ENCODE measurements around the gene NEK5.
"Not testable (repeated sequence)": the region's sequence is repeated elsewhere in the genome, so short reads cannot be mapped to it uniquely, and the experiment has no call there.

Gene NEK5

DNA sequence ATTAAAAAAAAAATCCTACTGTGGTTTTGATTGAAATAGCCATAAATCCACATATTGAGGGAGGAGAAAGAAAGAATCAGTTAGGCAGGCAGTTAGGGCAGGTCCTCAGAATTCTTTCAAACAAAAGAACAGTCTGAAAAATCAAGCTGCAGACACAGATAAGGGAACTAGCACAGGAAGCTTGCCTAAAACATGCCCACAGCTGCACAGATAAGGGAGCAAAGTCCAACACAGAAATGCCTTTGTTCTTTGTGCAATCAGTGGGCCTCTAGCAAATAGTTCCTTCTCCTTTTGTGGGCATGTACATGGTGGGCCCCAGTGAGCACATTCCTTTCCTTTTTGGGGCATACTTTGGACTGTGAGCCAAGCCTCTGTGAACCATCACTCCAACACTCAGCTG lies 61.6 kb downstream of the NEK5 start:
- no peak for TF ChIP-seq ZNF274 (IDR thresholded peaks at IDR 0.05; ENCODE audit: low read depth, low read length)
- H3K4me3 ChIP-seq (ENCODE audit: low read length): no peak overlapping the region

DNA sequence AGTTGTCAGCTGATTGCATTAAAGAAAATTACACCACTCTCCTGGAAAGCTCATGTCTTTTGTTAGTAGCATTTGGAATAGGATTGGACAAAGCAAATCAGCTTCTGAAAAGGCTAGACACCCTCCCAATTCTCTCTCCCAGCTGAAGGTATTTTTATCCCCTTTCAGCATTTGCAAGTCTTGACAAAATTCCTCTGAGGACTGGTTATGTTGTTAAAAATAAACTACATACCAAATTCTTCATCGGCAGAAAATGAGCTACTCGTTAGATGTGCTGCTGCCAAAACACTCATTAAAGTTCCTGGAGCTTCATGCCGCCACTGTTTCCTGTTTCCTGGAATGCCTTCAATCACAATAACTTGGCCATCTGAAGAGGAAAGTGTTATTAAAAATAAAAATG lies 67.3 kb downstream of the NEK5 start:
- TF ChIP-seq ZNF274 (IDR thresholded peaks at IDR 0.05; ENCODE audit: low read depth, low read length): no peak
- H3K4me3 ChIP-seq (ENCODE audit: low read length): no peak overlapping the region

DNA sequence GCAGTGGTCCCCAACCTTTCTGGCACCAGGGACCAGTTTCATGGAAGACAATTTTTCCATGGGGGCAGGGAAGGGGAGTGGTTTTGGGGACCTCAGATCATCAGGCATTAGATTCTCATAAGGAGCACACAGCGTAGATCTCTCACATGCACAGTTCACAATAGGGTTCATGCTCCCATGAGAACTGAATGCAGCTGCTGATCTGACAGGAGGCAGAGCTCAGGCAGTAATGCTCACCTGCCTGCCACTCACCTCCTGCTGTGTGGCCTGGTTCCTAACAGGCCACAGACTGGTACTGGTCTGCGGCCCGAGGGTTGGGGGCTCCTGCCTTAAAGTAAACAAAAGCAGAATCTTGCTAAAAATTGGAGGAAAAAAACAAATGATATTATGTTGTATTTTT lies 67.8 kb downstream of the NEK5 start:
- H3K4me3 ChIP-seq (ENCODE audit: low read length): not testable (repeated sequence)

DNA sequence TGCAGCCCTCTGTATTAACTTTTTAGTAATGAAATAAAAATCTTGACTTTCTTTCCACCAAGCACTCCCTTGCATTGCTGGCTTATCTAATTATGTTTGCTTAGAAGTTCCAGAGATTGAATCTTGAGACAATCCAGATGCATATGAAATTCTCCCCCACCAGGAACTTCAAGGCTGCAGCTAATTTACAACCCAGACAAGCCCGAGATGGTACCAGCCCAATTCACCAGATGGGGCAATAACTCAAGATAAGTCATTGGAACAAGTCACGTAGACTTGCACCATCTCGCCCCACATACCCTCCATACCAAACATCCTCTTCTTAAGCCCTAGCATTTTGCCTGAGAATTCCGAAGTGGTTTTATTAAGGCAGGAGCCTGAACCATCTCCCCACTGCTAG lies 75.4 kb downstream of the NEK5 start:
- TF ChIP-seq ZNF274 (IDR thresholded peaks at IDR 0.05; ENCODE audit: low read depth, low read length): no peak

DNA sequence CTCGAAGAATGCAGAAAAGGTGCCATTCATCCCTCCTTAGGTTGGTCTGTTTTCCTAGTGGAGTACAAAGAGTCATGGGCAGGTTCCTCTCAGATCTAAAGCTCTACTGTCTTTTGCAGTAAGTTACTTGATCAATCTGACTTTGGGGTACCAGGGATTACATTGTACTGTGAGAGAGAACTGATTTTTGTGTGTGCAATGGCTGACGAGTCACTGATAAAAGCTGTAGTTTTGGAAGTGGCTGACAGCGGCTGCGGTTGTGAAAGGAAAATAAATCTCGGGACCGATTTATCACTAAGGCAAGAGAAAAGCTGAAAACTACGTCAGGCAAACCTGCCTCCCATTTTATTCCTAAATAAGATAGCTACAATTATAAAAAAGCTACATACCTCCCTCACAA lies 77.5 kb downstream of the NEK5 start:
- TF ChIP-seq ZNF274 (IDR thresholded peaks at IDR 0.05; ENCODE audit: low read depth, low read length): no peak
- no peak overlapping the region for H3K4me3 ChIP-seq (ENCODE audit: low read length)

More for the DNA sequence above, 75.4 kb downstream of the NEK5 start:
- H3K4me3 ChIP-seq (ENCODE audit: low read length): no peak overlapping the region

DNA sequence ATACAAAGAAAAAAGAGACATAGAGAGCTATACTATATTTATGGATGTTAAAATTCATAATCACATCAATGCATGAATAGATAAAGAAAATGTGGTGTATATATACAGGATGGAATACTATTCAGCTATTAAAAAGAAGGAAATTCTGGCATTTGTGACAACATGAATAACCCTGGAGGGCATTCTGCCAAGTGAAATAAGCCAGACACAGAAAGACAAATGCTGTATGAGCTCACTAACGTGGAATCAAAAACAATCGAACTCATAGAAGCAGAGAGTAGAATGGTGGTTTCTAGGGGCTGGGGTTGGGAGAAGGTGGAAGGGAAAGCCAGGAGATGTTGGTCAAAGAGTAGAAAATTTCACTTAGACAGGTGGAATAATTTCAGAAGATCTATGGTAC lies 80.4 kb downstream of the NEK5 start:
- TF ChIP-seq ZNF274 (IDR thresholded peaks at IDR 0.05; ENCODE audit: low read depth, low read length): no peak
- H3K4me3 ChIP-seq (ENCODE audit: low read length): no peak overlapping the region

DNA sequence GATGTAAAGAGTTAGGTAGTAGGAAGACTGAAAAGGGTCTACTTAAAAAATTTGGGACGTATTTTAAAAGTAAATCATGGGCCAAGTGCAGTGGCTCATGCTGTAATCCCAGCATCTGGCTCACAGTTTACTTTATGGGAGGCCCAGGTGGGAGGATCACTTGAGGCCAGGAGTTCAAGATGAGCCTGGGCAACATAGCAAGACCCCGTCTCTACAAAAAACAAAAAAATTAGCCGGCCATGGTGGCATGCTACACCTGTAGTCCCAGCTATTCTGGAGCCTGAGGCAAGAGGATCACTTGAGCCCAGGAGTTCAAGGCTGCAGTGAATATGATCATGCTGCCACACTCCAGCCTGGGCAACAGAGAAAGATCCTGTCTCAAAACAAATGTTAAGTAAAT lies 81.4 kb downstream of the NEK5 start:
- no peak for TF ChIP-seq ZNF274 (IDR thresholded peaks at IDR 0.05; ENCODE audit: low read depth, low read length)
- H3K4me3 ChIP-seq (ENCODE audit: low read length): no peak overlapping the region

DNA sequence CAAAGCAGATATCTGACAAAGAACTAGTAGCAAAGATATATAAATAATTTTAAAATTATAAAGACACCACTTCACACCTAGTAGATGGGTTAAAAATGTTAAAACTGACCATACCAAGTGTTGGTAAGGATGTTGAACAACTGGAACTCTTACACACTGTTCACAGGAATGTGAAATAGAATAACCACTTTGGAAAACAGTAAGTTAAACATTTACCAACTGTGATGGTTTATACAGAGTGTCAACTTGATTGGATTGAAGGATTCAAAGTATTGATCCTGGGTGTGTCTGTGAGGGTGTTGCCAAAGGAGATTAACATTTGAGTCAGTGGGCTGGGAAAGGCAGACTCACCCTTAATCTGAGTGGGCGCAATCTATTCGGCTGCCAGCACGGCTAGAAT lies 85.2 kb downstream of the NEK5 start:
- TF ChIP-seq ZNF274 (IDR thresholded peaks at IDR 0.05; ENCODE audit: low read depth, low read length): no peak
- H3K4me3 ChIP-seq (ENCODE audit: low read length): no peak overlapping the region

DNA sequence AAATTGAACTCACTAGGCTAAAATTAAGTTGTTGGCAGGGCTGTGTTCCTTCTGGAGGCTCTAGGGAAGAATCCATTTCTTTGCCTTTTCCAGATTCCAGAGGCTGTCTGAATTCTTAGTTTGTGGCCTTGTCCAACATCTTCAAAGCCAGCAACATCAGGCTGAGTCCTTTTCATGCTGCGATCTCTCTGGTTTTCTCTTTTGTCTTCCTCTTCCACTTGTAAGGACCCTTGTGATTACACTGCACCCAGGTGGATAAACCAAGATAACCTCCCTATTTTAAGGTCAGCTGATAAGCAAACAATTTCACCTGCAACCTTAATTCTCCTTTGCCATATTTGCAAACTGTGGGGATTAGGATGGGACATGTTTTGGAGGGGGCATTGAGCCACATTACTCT lies 92.8 kb downstream of the NEK5 start:
- TF ChIP-seq ZNF274 (IDR thresholded peaks at IDR 0.05; ENCODE audit: low read depth, low read length): no peak
- no peak overlapping the region for H3K4me3 ChIP-seq (ENCODE audit: low read length)

DNA sequence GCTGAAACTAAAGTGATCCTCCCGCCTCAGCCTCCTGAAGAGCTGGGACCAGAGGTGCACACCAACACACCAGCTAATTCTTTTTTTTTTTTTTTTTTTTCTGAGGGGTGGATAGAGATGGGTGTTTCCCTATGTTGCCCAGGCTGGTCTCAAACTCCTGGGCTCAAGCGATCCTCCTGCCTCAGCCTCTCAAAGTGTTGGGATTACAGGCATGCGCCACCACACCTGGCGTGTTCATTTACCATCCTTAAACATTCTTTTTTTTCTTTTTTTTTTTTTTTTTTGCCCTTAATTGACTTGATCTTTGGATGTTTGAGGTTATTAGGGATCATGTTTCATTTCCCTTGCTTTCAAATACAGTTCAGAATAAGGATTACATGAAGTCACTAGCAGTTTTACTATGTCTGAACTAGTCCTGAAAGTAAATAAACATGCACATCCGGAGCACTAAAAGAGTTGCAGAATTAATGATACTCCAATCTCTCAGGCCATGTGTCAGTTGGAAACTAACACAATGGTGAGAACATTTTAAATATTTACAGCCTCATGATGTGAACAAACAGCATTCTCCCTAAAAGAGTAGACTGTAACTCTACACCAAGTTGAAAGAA lies 94.2 kb downstream of the NEK5 start:
- no peak overlapping the region for H3K4me3 ChIP-seq (ENCODE audit: low read length)
- TF ChIP-seq ZNF274 (IDR thresholded peaks at IDR 0.05; ENCODE audit: low read depth, low read length): no peak

DNA sequence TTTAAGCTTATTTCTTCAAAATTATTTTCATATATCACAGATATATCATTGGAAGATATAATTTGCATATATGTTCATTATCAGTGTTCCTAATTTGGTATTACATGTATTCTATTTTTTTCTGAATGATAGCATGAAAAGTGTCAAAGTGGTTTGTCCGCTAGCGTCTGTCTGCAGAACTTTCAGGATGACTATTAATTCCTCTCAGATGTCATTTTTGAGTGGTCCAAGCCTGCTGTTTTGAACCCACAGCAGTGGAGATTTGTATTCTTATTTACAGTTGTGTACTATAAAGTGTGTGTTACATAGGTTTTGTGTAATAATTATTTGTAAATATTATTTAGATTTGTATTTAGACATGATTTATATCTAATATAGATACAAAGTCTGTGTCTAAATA lies 95.8 kb downstream of the NEK5 start:
- TF ChIP-seq ZNF274 (IDR thresholded peaks at IDR 0.05; ENCODE audit: low read depth, low read length): no peak

DNA sequence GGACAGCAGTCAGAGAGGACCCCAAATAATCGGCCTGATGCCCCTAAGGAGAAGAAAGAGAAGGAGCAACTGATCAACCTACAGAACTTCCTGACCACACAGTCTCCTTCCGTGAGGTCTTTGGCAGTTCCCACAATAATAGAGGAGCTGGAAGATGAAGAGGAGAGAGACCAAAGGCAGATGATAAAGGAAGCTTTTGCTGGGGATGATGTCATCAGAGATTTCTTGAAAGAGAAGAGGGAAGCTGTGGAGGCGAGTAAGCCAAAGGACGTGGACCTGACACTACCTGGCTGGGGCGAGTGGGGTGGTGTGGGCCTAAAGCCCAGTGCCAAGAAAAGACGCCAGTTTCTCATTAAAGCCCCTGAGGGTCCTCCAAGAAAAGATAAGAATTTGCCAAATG lies 98.5 kb downstream of the NEK5 start:
- H3K4me3 ChIP-seq (ENCODE audit: low read length): not testable (repeated sequence)

More for the DNA sequence above, 95.8 kb downstream of the NEK5 start:
- H3K4me3 ChIP-seq (ENCODE audit: low read length): no peak overlapping the region

DNA sequence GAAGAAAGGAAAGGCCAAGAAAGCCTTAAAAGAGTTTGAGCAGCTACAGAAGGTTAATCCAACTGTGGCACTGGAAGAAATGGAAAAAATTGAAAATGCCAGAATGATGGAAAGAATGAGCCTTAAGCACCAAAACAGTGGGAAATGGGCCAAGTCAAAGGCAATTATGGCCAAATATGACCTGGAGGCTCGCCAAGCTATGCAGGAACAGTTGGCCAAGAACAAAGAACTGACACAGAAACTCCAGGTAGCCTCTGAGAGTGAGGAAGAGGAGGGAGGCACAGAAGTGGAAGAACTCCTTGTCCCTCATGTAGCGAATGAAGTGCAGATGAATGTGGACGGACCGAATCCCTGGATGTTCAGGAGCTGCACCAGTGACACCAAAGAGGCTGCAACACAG lies 99.3 kb downstream of the NEK5 start:
- TF ChIP-seq ZNF274 (IDR thresholded peaks at IDR 0.05; ENCODE audit: low read depth, low read length): no peak
- H3K4me3 ChIP-seq (ENCODE audit: low read length): no peak overlapping the region

DNA sequence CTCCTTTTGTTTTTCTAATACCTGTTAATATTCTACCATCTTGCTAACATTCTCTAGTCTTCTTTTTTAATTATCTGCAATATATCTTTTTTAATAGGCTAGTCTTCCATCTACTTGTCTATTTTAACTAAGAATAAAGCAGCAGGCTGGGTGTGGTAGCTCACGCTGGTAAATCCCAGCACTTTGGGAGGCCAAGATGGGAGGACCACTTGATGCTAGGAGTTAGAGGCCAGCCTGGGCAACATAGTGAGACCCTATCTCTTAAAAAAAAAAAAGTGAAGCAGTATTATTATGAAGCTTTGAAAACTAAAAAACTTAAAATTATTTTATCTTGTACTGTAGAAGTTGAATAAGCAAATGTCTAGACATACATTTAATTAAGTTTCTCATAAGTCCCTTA lies 101.0 kb downstream of the NEK5 start:
- TF ChIP-seq ZNF274 (IDR thresholded peaks at IDR 0.05; ENCODE audit: low read depth, low read length): no peak
- H3K4me3 ChIP-seq (ENCODE audit: low read length): no peak overlapping the region

DNA sequence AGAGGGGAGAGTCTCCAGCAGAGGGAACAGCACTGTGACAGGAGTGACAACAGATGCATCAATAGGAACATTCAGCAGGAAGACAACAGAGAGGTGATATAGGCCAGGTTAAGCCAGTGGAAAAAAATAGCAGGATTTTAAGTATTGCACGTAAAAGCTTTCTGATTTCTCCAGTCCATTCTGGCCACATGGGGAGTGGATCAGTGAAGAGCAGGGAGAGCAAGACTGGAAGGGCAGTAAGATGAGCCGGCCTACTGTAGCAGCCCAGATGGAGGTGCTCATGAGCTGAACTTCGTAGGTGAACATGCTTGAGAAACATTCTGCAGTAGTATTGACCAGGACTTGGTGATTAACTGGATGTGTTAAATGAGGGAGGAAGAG lies 102.6 kb downstream of the NEK5 start:
- TF ChIP-seq ZNF274 (IDR thresholded peaks at IDR 0.05; ENCODE audit: low read depth, low read length): no peak
- H3K4me3 ChIP-seq (ENCODE audit: low read length): no peak overlapping the region

DNA sequence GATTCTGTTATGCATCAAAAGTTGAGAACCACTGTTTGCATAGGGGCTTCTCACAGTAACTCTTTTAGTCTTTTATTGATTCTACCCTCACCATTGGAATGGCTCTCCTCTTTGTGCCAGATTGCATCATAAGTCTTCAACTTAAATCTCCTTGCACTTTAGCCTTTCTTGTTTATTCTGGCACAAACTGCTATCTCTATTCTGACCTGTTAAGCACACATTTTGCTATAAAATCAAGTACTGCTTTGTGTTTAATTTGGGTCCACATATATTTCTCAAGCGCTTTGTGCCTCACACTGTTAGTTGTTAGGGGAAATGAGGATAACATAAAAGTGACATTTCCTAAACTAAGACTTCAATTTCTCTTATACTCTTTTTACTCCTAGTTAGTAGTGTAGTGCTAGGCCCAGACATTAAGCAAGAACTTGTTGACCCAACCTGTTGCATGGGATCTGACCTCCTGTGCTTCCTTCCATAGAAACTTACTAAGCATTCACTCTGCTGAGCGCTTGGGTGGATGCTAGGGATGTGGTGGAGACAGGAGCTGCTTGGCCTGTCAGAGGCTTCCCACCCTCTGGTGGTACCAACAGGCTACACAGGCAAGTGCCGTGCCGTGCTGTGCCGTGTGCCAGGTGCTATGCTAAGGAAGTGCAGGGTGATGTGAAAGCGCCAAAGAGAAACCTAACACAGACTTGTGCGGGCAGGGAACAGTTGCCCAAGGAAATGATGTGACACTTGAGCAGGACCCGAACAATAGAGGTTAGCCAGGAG lies 103.2 kb downstream of the NEK5 start:
- no peak overlapping the region for H3K4me3 ChIP-seq (ENCODE audit: low read length)
- no peak for TF ChIP-seq ZNF274 (IDR thresholded peaks at IDR 0.05; ENCODE audit: low read depth, low read length)
